ENCODE measurements around the gene CTNNA1.

- TF ChIP-seq POLR2AphosphoS5 (IDR thresholded peaks at IDR 0.05; ENCODE audit: low read depth, low read length): no peak
- TF ChIP-seq, protein P1, sequence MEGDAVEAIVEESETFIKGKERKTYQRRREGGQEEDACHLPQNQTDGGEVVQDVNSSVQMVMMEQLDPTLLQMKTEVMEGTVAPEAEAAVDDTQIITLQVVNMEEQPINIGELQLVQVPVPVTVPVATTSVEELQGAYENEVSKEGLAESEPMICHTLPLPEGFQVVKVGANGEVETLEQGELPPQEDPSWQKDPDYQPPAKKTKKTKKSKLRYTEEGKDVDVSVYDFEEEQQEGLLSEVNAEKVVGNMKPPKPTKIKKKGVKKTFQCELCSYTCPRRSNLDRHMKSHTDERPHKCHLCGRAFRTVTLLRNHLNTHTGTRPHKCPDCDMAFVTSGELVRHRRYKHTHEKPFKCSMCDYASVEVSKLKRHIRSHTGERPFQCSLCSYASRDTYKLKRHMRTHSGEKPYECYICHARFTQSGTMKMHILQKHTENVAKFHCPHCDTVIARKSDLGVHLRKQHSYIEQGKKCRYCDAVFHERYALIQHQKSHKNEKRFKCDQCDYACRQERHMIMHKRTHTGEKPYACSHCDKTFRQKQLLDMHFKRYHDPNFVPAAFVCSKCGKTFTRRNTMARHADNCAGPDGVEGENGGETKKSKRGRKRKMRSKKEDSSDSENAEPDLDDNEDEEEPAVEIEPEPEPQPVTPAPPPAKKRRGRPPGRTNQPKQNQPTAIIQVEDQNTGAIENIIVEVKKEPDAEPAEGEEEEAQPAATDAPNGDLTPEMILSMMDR (IDR thresholded peaks at IDR 0.05): no peak
- no peak for TF ChIP-seq TAF1 (IDR thresholded peaks at IDR 0.05; ENCODE audit: borderline replicate concordance, low read depth, low read length)
- TF ChIP-seq TEAD4 (IDR thresholded peaks at IDR 0.05; ENCODE audit: borderline replicate concordance, insufficient read depth): no peak
- no peak for TF ChIP-seq REST (IDR thresholded peaks at IDR 0.05; ENCODE audit: low read depth, low read length)
- TF ChIP-seq JUND (IDR thresholded peaks at IDR 0.05): no peak
- TF ChIP-seq FOXM1 (IDR thresholded peaks at IDR 0.05; ENCODE audit: low read depth): no peak
- no peak for TF ChIP-seq NRF1 (IDR thresholded peaks at IDR 0.05; ENCODE audit: low read depth, low read length)
- no peak for TF ChIP-seq NFIC (IDR thresholded peaks at IDR 0.05; ENCODE audit: borderline replicate concordance)
Observed at GRCh38 chr5:138925090-138925635, 171.9 kb downstream of the CTNNA1 start.

Measured in SK-N-SH (cell line).